Measurements from ENCODE around the gene ENDOG.

DNA sequence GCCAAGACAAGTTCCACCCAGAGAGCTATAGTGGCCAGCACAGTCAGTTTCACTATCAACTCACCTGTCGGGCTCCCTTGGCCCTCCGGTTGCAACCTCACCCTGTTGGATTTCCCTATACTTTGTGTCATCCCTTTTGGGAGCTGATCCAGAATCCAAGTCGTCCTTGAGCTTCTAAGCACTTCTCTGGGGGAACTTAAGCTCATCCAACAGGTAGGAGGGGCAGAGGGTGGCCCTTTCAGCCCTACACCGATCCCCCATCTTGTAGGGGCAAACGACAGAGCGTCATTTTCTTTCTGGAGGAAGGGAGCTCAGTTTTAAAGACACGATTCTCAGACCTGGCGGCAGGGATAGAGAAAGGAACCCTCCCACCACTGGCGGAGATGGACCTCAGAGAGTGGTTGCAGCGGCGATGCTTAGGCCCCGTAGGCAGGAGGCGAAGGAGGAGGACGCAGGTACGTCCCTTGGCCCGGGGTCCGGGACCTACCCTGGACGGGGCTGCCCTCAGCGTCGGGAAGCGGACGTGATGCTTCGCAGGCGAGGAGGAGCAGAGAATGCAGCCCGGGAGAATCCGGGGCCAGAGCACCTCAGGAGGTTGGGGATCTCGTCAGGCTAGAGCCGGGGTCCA is 47.1 kb upstream of the ENDOG start:
- TF ChIP-seq, protein P1, sequence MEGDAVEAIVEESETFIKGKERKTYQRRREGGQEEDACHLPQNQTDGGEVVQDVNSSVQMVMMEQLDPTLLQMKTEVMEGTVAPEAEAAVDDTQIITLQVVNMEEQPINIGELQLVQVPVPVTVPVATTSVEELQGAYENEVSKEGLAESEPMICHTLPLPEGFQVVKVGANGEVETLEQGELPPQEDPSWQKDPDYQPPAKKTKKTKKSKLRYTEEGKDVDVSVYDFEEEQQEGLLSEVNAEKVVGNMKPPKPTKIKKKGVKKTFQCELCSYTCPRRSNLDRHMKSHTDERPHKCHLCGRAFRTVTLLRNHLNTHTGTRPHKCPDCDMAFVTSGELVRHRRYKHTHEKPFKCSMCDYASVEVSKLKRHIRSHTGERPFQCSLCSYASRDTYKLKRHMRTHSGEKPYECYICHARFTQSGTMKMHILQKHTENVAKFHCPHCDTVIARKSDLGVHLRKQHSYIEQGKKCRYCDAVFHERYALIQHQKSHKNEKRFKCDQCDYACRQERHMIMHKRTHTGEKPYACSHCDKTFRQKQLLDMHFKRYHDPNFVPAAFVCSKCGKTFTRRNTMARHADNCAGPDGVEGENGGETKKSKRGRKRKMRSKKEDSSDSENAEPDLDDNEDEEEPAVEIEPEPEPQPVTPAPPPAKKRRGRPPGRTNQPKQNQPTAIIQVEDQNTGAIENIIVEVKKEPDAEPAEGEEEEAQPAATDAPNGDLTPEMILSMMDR (IDR thresholded peaks at IDR 0.05; ENCODE audit: low read length) = no peak
- TF ChIP-seq EZH2 (optimal IDR thresholded peaks at IDR 0.05; ENCODE audit: low read depth, low read length) (no peak), EZH2phosphoT487 (IDR thresholded peaks at IDR 0.05; ENCODE audit: low read length) (no peak)
